HEK293 (cell line): Measurements from ENCODE around the gene TH.

Experiments
- CTCF ChIA-PET: fragments of 350-600 bp; formaldehyde crosslinking; extraction: SDS; loops from one replicate; lab custom pipeline; 2021; ENCODE audit warnings: antibody characterized with exemption; lab: Yijun Ruan, JAX
- POLR2A ChIA-PET: fragments of 300-600 bp; formaldehyde crosslinking; extraction: SDS; loops from one replicate; lab custom pipeline; 2020; ENCODE audit warnings: antibody characterized with exemption, inconsistent platforms; lab: Yijun Ruan, JAX
- H3K27ac ChIP-seq: fragments of 200-500 bp; sonication (Bioruptor generic); 2 replicates; pipeline ENCODE4 v1.5.1; 2014; ENCODE audit warnings: low read depth, low read length, control low read depth, inconsistent platforms; ENCODE audit errors: extremely low read depth
- H3K36me3 ChIP-seq, 2 experiments: fragments of 200-500 bp in 1 of 2; sonication (Bioruptor generic) in 1 of 2; 1 replicate in 1 of 2; 2 replicates in 1 of 2; pipeline ENCODE4 v1.5.1; 2014 to 2017; ENCODE audit warnings: inconsistent platforms in 2 of 2, low read length in 2 of 2; ENCODE audit not compliant: control insufficient read depth in 2 of 2, insufficient read depth in 1 of 2
- H3K4me1 ChIP-seq: fragments of 200-500 bp; sonication (Bioruptor generic); 2 replicates; pipeline ENCODE4 v1.5.1; 2014; ENCODE audit warnings: mild to moderate bottlenecking, low read length, inconsistent platforms; ENCODE audit not compliant: control insufficient read depth, insufficient read depth
- H3K4me3 ChIP-seq: 2 replicates; pipeline ENCODE4 v1.5.1; 2011; ENCODE audit warnings: low read depth, mild to moderate bottlenecking, control low read depth, low read length, moderate library complexity
- H3K9me3 ChIP-seq: fragments of 200-500 bp; sonication (Bioruptor generic); 2 replicates; pipeline ENCODE4 v1.5.1; 2014; ENCODE audit warnings: low read depth, low read length, inconsistent platforms; ENCODE audit not compliant: control insufficient read depth, insufficient read depth
- BCL11A ChIP-seq: fragments of 450-650 bp; formaldehyde crosslinking; IDR thresholded peaks from 2 replicates; pipeline ENCODE4 v1.5.1; 2016; ENCODE audit warnings: low read depth, missing biosample characterization, missing genetic modification characterization
- FEZF1 ChIP-seq: fragments of 450-650 bp; formaldehyde crosslinking; IDR thresholded peaks from 2 replicates; pipeline ENCODE4 v1.5.1; 2016; ENCODE audit warnings: missing biosample characterization, missing genetic modification characterization
- GLIS1 ChIP-seq: fragments of 450-650 bp; formaldehyde crosslinking; IDR thresholded peaks from 2 replicates; pipeline ENCODE4 v1.5.1; 2016; ENCODE audit warnings: missing biosample characterization, missing genetic modification characterization
- KLF17 ChIP-seq: fragments of 450-650 bp; formaldehyde crosslinking; IDR thresholded peaks from 2 replicates; pipeline ENCODE4 v1.5.1; 2016; ENCODE audit warnings: missing biosample characterization, missing genetic modification characterization
- KLF8 ChIP-seq: fragments of 450-650 bp; formaldehyde crosslinking; IDR thresholded peaks from 2 replicates; pipeline ENCODE4 v1.5.1; 2016; ENCODE audit warnings: missing biosample characterization, missing genetic modification characterization
- PATZ1 ChIP-seq: fragments of 450-650 bp; formaldehyde crosslinking; IDR thresholded peaks from 2 replicates; pipeline ENCODE4 v1.5.1; 2016; ENCODE audit warnings: missing biosample characterization, missing genetic modification characterization
- PRDM1 ChIP-seq: fragments of 450-650 bp; formaldehyde crosslinking; IDR thresholded peaks from 2 replicates; pipeline ENCODE4; 2016; ENCODE audit warnings: missing biosample characterization, missing genetic modification characterization
- PRDM10 ChIP-seq: fragments of 450-650 bp; formaldehyde crosslinking; IDR thresholded peaks from 2 replicates; pipeline ENCODE4 v1.5.1; 2016; ENCODE audit warnings: missing biosample characterization, missing genetic modification characterization
- SP2 ChIP-seq: fragments of 450-650 bp; formaldehyde crosslinking; IDR thresholded peaks from 2 replicates; pipeline ENCODE4 v1.5.1; 2016; ENCODE audit warnings: missing biosample characterization, missing genetic modification characterization
- SP7 ChIP-seq: fragments of 450-650 bp; formaldehyde crosslinking; IDR thresholded peaks from 2 replicates; pipeline ENCODE4 v1.5.1; 2016; ENCODE audit warnings: missing biosample characterization, missing genetic modification characterization
- ZBTB17 ChIP-seq: fragments of 450-650 bp; formaldehyde crosslinking; IDR thresholded peaks from 2 replicates; pipeline ENCODE4 v1.5.1; 2016; ENCODE audit warnings: missing biosample characterization, missing genetic modification characterization
- ZBTB48 ChIP-seq: fragments of 450-650 bp; formaldehyde crosslinking; IDR thresholded peaks from 2 replicates; pipeline ENCODE4 v1.5.1; 2016; ENCODE audit warnings: missing biosample characterization, missing genetic modification characterization
- ZBTB8A ChIP-seq: fragments of 450-650 bp; formaldehyde crosslinking; IDR thresholded peaks from 2 replicates; pipeline ENCODE4 v1.5.1; 2016; ENCODE audit warnings: missing biosample characterization, missing genetic modification characterization
- ZEB2 ChIP-seq: fragments of 450-650 bp; formaldehyde crosslinking; IDR thresholded peaks from 2 replicates; pipeline ENCODE4 v1.5.1; 2016; ENCODE audit warnings: missing biosample characterization, missing genetic modification characterization
- ZFHX2 ChIP-seq: fragments of 450-650 bp; formaldehyde crosslinking; conservative IDR thresholded peaks from 2 replicates; pipeline ENCODE4 v1.5.1; 2016; ENCODE audit warnings: missing biosample characterization, missing genetic modification characterization
- ZNF341 ChIP-seq: fragments of 450-650 bp; formaldehyde crosslinking; IDR thresholded peaks from 2 replicates; pipeline ENCODE4; 2016; ENCODE audit warnings: low read depth, missing biosample characterization, missing genetic modification characterization
- ZNF366 ChIP-seq: fragments of 450-650 bp; formaldehyde crosslinking; conservative IDR thresholded peaks from 2 replicates; pipeline ENCODE4 v1.5.1; 2016; ENCODE audit warnings: missing biosample characterization, missing genetic modification characterization
- ZNF391 ChIP-seq: fragments of 450-650 bp; formaldehyde crosslinking; IDR thresholded peaks from 2 replicates; pipeline ENCODE4 v1.5.1; 2016; ENCODE audit warnings: low read depth, missing biosample characterization, missing genetic modification characterization, borderline replicate concordance
- ZNF473 ChIP-seq: fragments of 450-650 bp; formaldehyde crosslinking; IDR thresholded peaks from 2 replicates; pipeline ENCODE4 v1.5.1; 2017; ENCODE audit warnings: missing biosample characterization, missing genetic modification characterization
- ZNF701 ChIP-seq: fragments of 450-650 bp; formaldehyde crosslinking; IDR thresholded peaks from 2 replicates; pipeline ENCODE4 v1.5.1; 2016; ENCODE audit warnings: missing biosample characterization, missing genetic modification characterization
- ZNF777 ChIP-seq: fragments of 450-650 bp; formaldehyde crosslinking; IDR thresholded peaks from 2 replicates; pipeline ENCODE4 v1.5.1; 2017; ENCODE audit warnings: missing biosample characterization, missing genetic modification characterization, borderline replicate concordance
- TF ChIP-seq, protein P1 (sequence below): fragments of 450-650 bp; formaldehyde crosslinking; IDR thresholded peaks from 2 replicates; pipeline ENCODE4 v1.5.1; 2017; ENCODE audit warnings: missing biosample characterization, missing genetic modification characterization
- TF ChIP-seq, protein P2 (sequence below): fragments of 450-650 bp; formaldehyde crosslinking; IDR thresholded peaks from 2 replicates; pipeline ENCODE4 v1.5.1; 2016; ENCODE audit warnings: missing biosample characterization, missing genetic modification characterization
- TF ChIP-seq, protein P3 (sequence below): IDR thresholded peaks from 2 replicates; pipeline ENCODE4 v1.6.1; 2011; ENCODE audit warnings: mild to moderate bottlenecking, low read depth, low read length, borderline replicate concordance

TH gene

GRCh38 chr11:2138431-2139122 is 33.0 kb downstream of the TH start:
- ChIA-PET POLR2A (interaction anchor here (0.6 to 0.7 kb wide), 2 partner anchors 39 to 112 kb away, joined by 3 to 10 read pairs; no protein-coding TSS in a partner anchor), CTCF (interaction anchor here (0.6 to 1.0 kb wide), 3 partner anchors 13 to 256 kb away, joined by 3 to 4 read pairs (median 3); no protein-coding TSS in a partner anchor)
- Histone ChIP-seq H3K27ac (no peak overlapping the region), H3K4me1 (no peaks in the 10 kb centered on the region), H3K9me3 (no peaks in the 10 kb centered on the region), H3K36me3 (no peaks in the 10 kb centered on the region), H3K4me3 (peak overlapping the region; percentile 11)
- TF ChIP-seq ZFHX2 = peak; percentile 42
- TF ChIP-seq ZNF391 (tag by site-specific recombination) = no peak
- TF ChIP-seq, protein P1, sequence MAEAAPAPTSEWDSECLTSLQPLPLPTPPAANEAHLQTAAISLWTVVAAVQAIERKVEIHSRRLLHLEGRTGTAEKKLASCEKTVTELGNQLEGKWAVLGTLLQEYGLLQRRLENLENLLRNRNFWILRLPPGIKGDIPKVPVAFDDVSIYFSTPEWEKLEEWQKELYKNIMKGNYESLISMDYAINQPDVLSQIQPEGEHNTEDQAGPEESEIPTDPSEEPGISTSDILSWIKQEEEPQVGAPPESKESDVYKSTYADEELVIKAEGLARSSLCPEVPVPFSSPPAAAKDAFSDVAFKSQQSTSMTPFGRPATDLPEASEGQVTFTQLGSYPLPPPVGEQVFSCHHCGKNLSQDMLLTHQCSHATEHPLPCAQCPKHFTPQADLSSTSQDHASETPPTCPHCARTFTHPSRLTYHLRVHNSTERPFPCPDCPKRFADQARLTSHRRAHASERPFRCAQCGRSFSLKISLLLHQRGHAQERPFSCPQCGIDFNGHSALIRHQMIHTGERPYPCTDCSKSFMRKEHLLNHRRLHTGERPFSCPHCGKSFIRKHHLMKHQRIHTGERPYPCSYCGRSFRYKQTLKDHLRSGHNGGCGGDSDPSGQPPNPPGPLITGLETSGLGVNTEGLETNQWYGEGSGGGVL (tag by site-specific recombination) = peak; percentile 96
- TF ChIP-seq SP2 (tag by site-specific recombination) = peak; percentile 20; the same call in 1 of the 2 replicates
- TF ChIP-seq ZNF701 = no peak
- no peak for TF ChIP-seq ZNF473 (tag by site-specific recombination)
- TF ChIP-seq ZNF341 (tag by site-specific recombination) = peak; percentile 73
- TF ChIP-seq, protein P2, sequence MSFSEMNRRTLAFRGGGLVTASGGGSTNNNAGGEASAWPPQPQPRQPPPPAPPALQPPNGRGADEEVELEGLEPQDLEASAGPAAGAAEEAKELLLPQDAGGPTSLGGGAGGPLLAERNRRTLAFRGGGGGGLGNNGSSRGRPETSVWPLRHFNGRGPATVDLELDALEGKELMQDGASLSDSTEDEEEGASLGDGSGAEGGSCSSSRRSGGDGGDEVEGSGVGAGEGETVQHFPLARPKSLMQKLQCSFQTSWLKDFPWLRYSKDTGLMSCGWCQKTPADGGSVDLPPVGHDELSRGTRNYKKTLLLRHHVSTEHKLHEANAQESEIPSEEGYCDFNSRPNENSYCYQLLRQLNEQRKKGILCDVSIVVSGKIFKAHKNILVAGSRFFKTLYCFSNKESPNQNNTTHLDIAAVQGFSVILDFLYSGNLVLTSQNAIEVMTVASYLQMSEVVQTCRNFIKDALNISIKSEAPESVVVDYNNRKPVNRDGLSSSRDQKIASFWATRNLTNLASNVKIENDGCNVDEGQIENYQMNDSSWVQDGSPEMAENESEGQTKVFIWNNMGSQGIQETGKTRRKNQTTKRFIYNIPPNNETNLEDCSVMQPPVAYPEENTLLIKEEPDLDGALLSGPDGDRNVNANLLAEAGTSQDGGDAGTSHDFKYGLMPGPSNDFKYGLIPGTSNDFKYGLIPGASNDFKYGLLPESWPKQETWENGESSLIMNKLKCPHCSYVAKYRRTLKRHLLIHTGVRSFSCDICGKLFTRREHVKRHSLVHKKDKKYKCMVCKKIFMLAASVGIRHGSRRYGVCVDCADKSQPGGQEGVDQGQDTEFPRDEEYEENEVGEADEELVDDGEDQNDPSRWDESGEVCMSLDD (tag by site-specific recombination) = peak; percentile 43; the same call in 1 of the 2 replicates
- no peak for TF ChIP-seq ZBTB48
- no peak for TF ChIP-seq FEZF1
- peak; percentile 68 for TF ChIP-seq SP7 (tag by site-specific recombination)
- 0 out of 2 replicates have a peak, but pooled peaks have one; percentile 50 for TF ChIP-seq ZBTB8A
- TF ChIP-seq KLF8 = peak; percentile 42; the same call in 1 of the 2 replicates
- peak; percentile 77 for TF ChIP-seq PATZ1 (tag by site-specific recombination)
- TF ChIP-seq, protein P3, sequence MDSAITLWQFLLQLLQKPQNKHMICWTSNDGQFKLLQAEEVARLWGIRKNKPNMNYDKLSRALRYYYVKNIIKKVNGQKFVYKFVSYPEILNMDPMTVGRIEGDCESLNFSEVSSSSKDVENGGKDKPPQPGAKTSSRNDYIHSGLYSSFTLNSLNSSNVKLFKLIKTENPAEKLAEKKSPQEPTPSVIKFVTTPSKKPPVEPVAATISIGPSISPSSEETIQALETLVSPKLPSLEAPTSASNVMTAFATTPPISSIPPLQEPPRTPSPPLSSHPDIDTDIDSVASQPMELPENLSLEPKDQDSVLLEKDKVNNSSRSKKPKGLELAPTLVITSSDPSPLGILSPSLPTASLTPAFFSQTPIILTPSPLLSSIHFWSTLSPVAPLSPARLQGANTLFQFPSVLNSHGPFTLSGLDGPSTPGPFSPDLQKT = no peak
- TF ChIP-seq ZNF777 (tag by site-specific recombination) = 0 out of 2 replicates have a peak, but pooled peaks have one; percentile 45
- TF ChIP-seq PRDM1 = peak; percentile 43; the same call in 1 of the 2 replicates
- TF ChIP-seq GLIS1 (tag by site-specific recombination) = peak; percentile 54
- TF ChIP-seq ZNF366 (tag by site-specific recombination) = peak; percentile 40; the same call in 1 of the 2 replicates
- TF ChIP-seq ZBTB17 (tag by site-specific recombination) = 0 out of 2 replicates have a peak, but pooled peaks have one; percentile 16
- TF ChIP-seq ZEB2 = no peak
- TF ChIP-seq PRDM10 (tag by site-specific recombination) = peak; percentile 49; the same call in 1 of the 2 replicates
- TF ChIP-seq BCL11A = 0 out of 2 replicates have a peak, but pooled peaks have one; percentile 50
- TF ChIP-seq KLF17 = 0 out of 2 replicates have a peak, but pooled peaks have one; percentile 46
